ENCODE data around the gene HINT2.

The HINT2 gene

DNA sequence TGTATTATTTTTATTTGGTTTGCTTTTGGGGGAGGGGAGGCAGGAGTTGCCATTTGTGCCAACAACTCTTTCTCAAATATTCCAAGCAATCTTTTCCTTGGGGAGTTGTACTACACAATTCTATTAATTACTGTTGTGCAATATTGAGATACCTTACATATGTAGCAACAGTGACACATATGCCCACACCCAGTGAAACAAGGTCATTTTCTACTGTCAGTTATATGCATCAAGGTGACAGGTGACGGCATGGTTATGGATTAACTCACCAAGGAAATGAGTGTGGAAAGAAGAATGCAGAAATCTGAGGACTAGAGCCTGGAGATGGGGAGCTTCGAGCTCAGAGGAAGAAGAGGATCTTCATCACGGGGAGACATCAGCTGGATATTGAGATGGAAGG lies 42.9 kb downstream of the HINT2 start:
- no peak for DNase-seq

GRCh38 chr9:35771534-35771933 lies 43.3 kb downstream of the HINT2 start:
- DNase-seq, result no peak

- no peak for DNase-seq
These were observed 43.8 kb downstream of the HINT2 start for GRCh38 chr9:35771075-35771433.

DNA sequence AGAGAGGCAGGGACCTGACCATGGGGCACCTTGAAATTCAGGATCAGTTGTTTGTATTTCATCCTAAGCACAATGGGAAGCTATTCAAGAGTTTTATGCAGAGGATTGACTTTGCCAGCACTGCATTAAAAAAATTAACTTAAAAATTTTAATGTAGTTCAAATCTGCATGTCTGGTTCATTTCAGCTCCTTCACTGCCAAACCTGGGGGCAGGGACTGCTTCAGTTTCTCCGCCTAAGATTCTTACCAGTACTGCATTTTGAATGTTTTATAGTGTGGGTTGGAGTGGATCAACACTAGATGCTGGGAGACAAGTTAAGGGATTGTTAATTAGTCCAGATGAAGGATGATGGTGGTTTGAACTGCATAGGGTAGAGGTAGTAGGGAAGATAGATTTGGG lies 45.1 kb downstream of the HINT2 start:
- no peak for DNase-seq

DNA sequence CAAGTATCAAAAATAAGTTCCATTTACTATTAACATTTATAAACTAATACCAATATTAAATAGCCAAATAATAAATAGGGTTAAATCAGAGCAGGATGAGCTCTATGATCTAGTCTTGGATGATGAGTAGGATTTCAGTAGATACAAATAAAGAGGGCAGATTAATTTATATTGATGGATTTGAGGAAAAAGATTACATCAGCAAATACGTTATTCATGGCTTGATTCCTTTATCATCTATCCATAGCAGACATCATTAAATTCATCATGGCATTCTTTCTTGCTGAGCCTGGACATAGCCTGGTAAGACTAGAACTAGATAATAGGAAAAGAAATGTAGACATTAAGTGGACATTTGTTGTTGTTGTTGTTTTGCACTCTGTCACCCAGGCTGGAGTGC lies 47.4 kb downstream of the HINT2 start:
- no peak for DNase-seq

GRCh38 chr9:35766997-35767396 lies 47.8 kb downstream of the HINT2 start:
- DNase-seq, result no peak

- DNase-seq, result no peak
These were observed 51.0 kb downstream of the HINT2 start for GRCh38 chr9:35763803-35764202.

- no peak for DNase-seq
These were observed 51.7 kb downstream of the HINT2 start for GRCh38 chr9:35763181-35763580.

Measured in activated CD8-positive, alpha-beta memory T cell treated with anti-CD3 and anti-CD28 coated beads, Interleukin-2, amount 50 U/mL, for 4 hours (primary cell).